ENCODE results near the gene ZNF646. TPM values are rescaled to one million over a fixed set of nuclear protein-coding genes. Genes with fewer than 3 reads are reported as not detected.

ZNF646 gene
- polyA plus RNA-seq, 1 experiment: 4.2 TPM

GRCh38 chr16:31120129-31120528, 45.9 kb downstream of the ZNF646 start:
- ChIA-PET CTCF (interaction anchor here (1.1 kb wide), 1 partner anchor 322 kb away, joined by 3 read pairs; the partner anchor contains the start of gene ZNF843), POLR2A (no interaction called here)
- H3K27me3 ChIP-seq (ENCODE audit: control insufficient read depth, insufficient read depth, low read length): no peaks in the 10 kb centered on the region
- no peak overlapping the region for H3K4me3 ChIP-seq (ENCODE audit: low read depth, low read length)
- no peak for DNase-seq (ENCODE audit: low read depth)
- TF ChIP-seq CTCF (IDR thresholded peaks at IDR 0.05; ENCODE audit: insufficient read depth, low read depth, low read length): no peak
- H3K36me3 ChIP-seq (ENCODE audit: control insufficient read depth, insufficient read depth, low read length): peaks cover 13% of the 10 kb centered on the region

GRCh38 chr16:31125844-31126243, 51.6 kb downstream of the ZNF646 start:
- Histone ChIP-seq H3K36me3 (ENCODE audit: control insufficient read depth, insufficient read depth, low read length) (peaks cover 9% of the 10 kb centered on the region), H3K4me3 (ENCODE audit: low read depth, low read length) (no peak overlapping the region), H3K27me3 (ENCODE audit: control insufficient read depth, insufficient read depth, low read length) (no peaks in the 10 kb centered on the region)
- POLR2A ChIA-PET: no interaction called here
- CTCF ChIA-PET: no interaction called here
- TF ChIP-seq CTCF (IDR thresholded peaks at IDR 0.05; ENCODE audit: insufficient read depth, low read depth, low read length): no peak
- DNase-seq (ENCODE audit: low read depth): no peak

GRCh38 chr16:31127182-31127581, 53.0 kb downstream of the ZNF646 start:
- no peak for DNase-seq (ENCODE audit: low read depth)
- no peak for TF ChIP-seq CTCF (IDR thresholded peaks at IDR 0.05; ENCODE audit: insufficient read depth, low read depth, low read length)
- Histone ChIP-seq H3K36me3 (ENCODE audit: control insufficient read depth, insufficient read depth, low read length) (peaks cover 6% of the 10 kb centered on the region), H3K27me3 (ENCODE audit: control insufficient read depth, insufficient read depth, low read length) (no peaks in the 10 kb centered on the region), H3K4me3 (ENCODE audit: low read depth, low read length) (no peak overlapping the region)
- ChIA-PET CTCF (interaction anchor here (0.6 to 1.2 kb wide), 3 partner anchors 10 to 316 kb away, joined by 3 read pairs; partner anchors contain the start of genes KAT8 and ZNF843), POLR2A (no interaction called here)

GRCh38 chr16:31128711-31129567, 54.7 kb downstream of the ZNF646 start:
- no peak for TF ChIP-seq CTCF (IDR thresholded peaks at IDR 0.05; ENCODE audit: insufficient read depth, low read depth, low read length)
- Histone ChIP-seq H3K36me3 (ENCODE audit: control insufficient read depth, insufficient read depth, low read length) (peaks cover 6% of the 10 kb centered on the region), H3K4me3 (ENCODE audit: low read depth, low read length) (no peak overlapping the region), H3K27me3 (ENCODE audit: control insufficient read depth, insufficient read depth, low read length) (no peaks in the 10 kb centered on the region)
- DNase-seq (ENCODE audit: low read depth): no peak
- ChIA-PET POLR2A (interaction anchor here (0.7 kb wide), 1 partner anchor 52 kb away, joined by 4 read pairs; no protein-coding TSS in a partner anchor), CTCF (no interaction called here)

- Histone ChIP-seq H3K4me3 (ENCODE audit: low read depth, low read length) (no peak overlapping the region), H3K27me3 (ENCODE audit: control insufficient read depth, insufficient read depth, low read length) (no peaks in the 10 kb centered on the region), H3K36me3 (ENCODE audit: control insufficient read depth, insufficient read depth, low read length) (peaks cover 6% of the 10 kb centered on the region)
- CTCF ChIA-PET: no interaction called here
- TF ChIP-seq CTCF (IDR thresholded peaks at IDR 0.05; ENCODE audit: insufficient read depth, low read depth, low read length): no peak
- no peak for DNase-seq (ENCODE audit: low read depth)
- POLR2A ChIA-PET: interaction anchor here (0.7 kb wide), 1 partner anchor 51 kb away, joined by 4 read pairs; no protein-coding TSS in a partner anchor
Observed at GRCh38 chr16:31129568-31130335, 55.5 kb downstream of the ZNF646 start.

All from BJ (cell line).